ENCODE measurements around the gene FASTKD3.
A peak's percentile ranks its signal among the peaks of the same experiment; 100 is the strongest.
"Not testable (repeated sequence)": the region's sequence is repeated elsewhere in the genome, so short reads cannot be mapped to it uniquely, and the experiment has no call there.

Gene FASTKD3

GRCh38 chr5:7868773-7869473 is at the start of gene FASTKD3, which contains the start of gene MTRR:
TSS of gene FASTKD3 (minus strand) at chr5:7869031. CDS start at chr5:7868083, 948 bp downstream.
TSS of gene MTRR (plus strand) at chr5:7869148. CDS start at chr5:7870795, 1,647 bp downstream.
- peak; percentile 89 to 92 for DNase-seq

- no peak for DNase-seq
Observed at GRCh38 chr5:7917130-7918123, 48.6 kb upstream of the FASTKD3 start.

GRCh38 chr5:7916171-7916804 is 47.5 kb upstream of the FASTKD3 start:
- DNase-seq: no peak

- DNase-seq: not testable (repeated sequence)
Observed at GRCh38 chr5:7911429-7911771, 42.6 kb upstream of the FASTKD3 start.

GRCh38 chr5:7910738-7911428 is 42.1 kb upstream of the FASTKD3 start:
- no peak for DNase-seq

- DNase-seq: no peak
Observed at GRCh38 chr5:7908317-7908716, 39.5 kb upstream of the FASTKD3 start.

- no peak for DNase-seq
Observed at GRCh38 chr5:7907612-7908011, 38.8 kb upstream of the FASTKD3 start.

- no peak for DNase-seq
Observed at GRCh38 chr5:7904170-7904569, 35.3 kb upstream of the FASTKD3 start.

- no peak for DNase-seq
Observed at GRCh38 chr5:7902666-7903625, 34.1 kb upstream of the FASTKD3 start.

GRCh38 chr5:7902201-7902600 is 33.4 kb upstream of the FASTKD3 start:
- DNase-seq: no peak

- DNase-seq: peak in 1 of 2 experiments; percentile 59
Observed at GRCh38 chr5:7897014-7897600, 28.3 kb upstream of the FASTKD3 start.

- no peak for DNase-seq
Observed at GRCh38 chr5:7894860-7895259, 26.0 kb upstream of the FASTKD3 start.

- no peak for DNase-seq
Observed at GRCh38 chr5:7894439-7894838, 25.6 kb upstream of the FASTKD3 start.

GRCh38 chr5:7888901-7889300 is 20.1 kb upstream of the FASTKD3 start:
- no peak for DNase-seq

- no peak for DNase-seq
Observed at GRCh38 chr5:7886849-7887475, 18.1 kb upstream of the FASTKD3 start.

GRCh38 chr5:7884491-7885267 is 15.8 kb upstream of the FASTKD3 start:
- no peak for DNase-seq

- no peak for DNase-seq
Observed at GRCh38 chr5:7882926-7883325, 14.1 kb upstream of the FASTKD3 start.

GRCh38 chr5:7881816-7882215 is 13.0 kb upstream of the FASTKD3 start:
- DNase-seq: no peak

- DNase-seq: no peak
Observed at GRCh38 chr5:7881091-7881490, 12.3 kb upstream of the FASTKD3 start.

GRCh38 chr5:7878381-7878873 is 9.6 kb upstream of the FASTKD3 start:
- no peak for DNase-seq
